CD4-positive, alpha-beta T cell treated with Interleukin-2 at 100 ng/mL for 4 hours (primary cell): ENCODE measurements around the gene MAP3K9.
A peak's percentile ranks its signal among the peaks of the same experiment; 100 is the strongest.
"Not testable (repeated sequence)": the region's sequence is repeated elsewhere in the genome, so short reads cannot be mapped to it uniquely, and the experiment has no call there.

Source experiments
- DNase-seq: peaks from one replicate; pipeline ENCODE4 v3.0.0-alpha.2; 2020; ENCODE audit warnings: low spot score

MAP3K9 gene

DNA sequence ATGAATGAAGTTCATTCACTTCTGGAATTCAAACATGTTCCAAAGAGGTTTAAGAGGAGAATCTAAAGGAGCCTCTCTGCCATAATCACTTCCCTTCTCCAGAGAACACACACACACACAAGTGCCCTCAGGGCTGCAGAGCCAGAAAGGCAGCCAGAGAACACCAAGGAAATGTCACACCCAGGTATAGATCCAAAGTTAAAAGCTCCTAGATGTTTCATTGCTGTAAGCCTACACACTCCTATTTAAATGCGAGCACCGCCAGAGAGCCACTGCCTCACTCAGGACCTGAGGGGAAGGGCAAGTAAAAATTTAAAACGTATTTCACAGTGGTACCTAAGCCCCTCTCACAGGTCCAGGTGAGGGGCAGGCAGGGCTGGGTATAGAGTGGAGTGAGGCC is 85.2 kb downstream of the MAP3K9 start:
- no peak for DNase-seq

DNA sequence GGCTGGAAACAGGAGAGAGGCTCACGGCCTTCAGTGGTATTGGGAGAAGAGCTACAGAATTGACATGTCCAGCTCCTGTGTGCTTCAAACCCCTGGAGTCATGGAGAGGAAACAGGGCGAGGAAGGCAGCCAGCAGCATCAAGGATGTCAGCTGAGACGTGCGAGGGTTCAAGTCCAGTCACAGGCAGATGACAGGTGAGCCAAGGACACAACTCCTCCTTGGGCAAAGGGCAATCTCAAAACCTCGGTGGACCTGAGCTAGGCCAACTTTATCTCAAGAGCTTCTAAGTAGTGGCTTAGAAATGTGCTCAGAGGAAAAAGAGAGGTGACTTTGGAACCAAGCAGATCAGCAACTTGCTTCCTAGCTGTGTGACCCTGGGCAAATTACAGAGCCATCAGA is 86.0 kb downstream of the MAP3K9 start:
- DNase-seq = no peak

DNA sequence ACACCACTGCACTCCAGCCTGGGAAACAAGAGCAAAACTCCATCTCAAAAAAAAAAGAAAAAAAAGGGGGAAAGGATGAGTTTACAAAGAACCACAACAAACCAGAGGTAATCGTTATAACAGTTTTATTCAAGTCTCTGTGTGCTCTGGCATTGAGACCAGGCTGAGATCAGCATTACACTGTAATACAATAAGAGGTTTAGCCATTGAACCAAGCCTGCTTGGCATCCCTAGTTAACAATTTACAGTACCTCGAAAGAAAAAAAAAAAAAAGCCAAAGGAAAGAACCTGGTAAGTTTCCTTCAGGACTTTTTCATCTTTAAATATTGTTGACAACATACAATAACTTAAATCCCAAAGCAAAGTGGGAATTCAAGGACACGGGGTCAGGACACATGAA is 86.9 kb downstream of the MAP3K9 start:
- no peak for DNase-seq

DNA sequence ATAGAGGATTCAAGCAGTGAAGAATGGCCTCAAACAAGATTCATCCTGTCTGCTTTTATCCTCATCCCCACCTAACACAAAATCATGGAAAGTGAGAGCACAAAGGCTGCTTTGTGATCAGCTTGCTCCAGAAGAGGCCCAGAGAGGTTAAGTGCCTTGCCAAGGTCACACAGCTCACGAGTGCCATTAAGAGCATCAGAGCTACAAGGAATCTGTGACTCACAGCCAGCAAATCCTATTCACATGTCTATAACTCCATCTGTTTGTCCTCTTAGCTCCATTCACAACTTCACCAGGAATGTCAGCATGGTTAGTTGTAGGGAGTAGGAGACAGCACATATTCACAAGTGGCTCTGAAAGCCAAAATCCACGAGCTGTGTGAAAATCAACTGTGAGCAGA is 87.8 kb downstream of the MAP3K9 start:
- no peak for DNase-seq

DNA sequence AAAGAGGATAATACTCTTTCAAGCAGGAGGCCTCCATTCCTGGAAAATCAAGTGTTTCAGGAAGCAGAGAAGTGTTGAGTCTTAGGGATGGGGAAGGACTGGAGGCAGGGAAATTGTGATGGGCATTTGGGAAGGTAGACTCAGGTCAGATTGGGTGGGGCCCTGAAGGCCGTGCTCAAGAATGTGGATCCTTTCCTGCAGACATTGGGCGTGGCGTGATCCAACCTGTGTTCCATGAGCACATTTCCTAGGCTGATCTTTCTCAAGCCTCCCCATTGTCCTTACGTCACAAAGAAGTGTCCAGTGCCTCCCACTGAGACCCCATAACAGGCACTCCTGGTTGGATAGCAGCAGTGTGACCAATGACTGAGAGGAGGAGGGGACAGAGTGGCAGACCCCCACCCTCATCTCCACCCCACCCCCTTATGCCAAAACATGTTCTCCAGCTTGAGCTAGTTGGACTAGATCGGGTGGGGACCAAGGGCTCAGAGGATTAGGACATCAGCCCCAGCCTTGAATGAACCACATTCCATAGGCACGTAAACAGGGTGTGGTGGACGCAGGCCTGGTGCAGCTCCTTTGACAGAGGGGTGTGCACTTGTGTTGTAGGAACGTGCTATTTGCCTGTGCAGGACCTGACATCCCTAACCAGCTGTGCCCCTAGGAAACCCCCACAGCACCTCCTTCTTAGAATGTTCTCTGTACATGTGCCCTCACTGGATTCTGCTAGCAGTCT is 90.8 kb downstream of the MAP3K9 start:
- DNase-seq = no peak

DNA sequence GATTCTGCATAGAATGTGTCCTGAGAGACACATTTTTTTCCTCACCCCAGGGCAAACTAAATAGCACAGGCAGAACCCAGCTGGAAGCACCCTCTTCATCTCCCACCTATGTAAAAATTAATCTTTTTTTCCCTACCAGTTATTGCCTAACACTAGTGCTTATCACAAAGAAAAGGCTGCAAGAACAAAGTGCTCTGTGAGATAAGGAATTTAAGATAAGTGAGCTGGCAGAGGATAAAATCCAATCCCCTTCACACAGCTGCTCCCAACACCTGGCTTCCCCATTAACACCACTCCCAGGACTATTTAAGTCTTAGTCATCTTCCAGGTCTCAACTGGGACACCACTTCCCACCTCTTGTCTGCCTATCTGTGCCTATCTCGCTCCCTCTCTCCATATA is 92.4 kb downstream of the MAP3K9 start:
- no peak for DNase-seq

DNA sequence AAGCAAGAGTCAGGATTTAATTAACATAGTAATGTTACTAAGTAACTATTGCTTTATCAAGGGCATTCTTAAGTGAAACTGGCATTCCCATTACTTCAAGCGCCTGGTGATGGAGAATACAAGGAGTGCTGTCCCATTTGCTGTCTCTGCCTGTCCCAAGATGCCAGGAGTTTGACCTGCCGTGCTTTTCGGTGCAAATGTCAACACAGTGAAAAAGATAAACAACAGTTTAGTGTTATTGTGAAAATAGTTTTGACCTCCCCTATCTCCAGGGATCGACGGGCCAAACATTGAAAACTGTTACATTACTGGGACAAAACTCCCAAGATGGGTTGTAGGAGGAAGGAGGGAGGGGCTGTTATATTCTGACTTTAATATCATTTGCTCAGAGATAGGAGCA is 92.8 kb downstream of the MAP3K9 start:
- no peak for DNase-seq

DNA sequence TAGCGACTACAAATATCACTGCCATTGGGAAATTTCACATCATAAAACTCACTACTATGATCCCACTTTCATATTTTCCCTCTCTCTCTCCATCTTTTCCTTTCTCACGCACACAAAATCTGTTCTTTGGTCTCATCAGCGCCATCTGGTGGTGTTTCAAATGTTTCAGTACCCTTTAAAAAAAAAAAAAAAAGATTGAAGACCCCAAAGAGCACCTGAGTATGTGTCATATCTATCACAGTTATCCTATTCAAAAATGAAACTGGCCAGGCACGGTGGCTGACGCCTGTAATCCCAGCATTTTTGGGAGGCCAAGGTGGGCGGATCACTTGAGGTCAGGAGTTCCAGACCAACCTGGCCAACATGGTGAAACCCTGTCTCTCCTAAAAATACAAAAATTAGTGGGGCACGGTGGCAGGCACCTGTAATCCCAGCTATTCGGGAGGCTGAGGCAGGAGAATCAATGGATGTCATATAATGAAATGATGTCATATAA is 95.2 kb downstream of the MAP3K9 start:
- peak; percentile 62 for DNase-seq

DNA sequence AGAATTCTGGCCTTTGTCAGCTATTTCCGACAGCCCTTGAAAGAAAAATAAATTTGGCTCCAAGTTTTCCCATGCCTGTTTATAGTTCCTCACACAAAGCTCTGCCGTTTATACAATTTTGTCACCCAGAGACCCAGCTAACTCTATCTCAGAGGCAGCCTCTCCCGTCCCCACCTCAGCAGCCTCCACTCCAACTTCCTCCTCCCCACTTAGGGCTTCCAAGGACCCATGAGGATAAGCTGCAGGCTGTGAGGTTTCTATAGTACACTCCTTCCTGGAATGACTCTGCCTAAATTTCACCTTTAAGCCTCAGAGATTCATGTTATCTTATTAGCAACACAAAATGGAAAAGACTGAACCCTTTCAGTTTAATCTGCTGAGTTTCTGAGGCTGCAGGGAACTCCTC is 95.8 kb downstream of the MAP3K9 start:
- no peak for DNase-seq

DNA sequence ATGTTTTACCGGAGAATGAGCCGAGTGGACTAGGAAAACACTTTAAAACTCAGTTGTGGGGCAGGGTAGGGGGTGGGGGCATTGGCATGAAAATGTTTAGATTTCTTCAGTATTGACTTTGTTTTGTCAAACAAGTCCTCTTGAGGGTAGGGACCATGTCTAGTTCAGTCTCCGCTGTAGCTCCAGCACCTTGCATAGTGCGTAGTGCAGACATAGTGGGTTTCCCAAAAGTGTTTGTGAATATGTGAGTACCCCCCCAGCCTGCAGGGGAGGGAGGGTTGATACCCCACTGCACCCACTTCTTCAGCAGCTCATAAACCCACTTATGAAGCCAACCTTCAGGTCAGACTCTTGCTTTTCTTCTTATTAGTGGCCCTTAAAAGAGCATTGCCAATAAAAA is 96.2 kb downstream of the MAP3K9 start:
- no peak for DNase-seq

DNA sequence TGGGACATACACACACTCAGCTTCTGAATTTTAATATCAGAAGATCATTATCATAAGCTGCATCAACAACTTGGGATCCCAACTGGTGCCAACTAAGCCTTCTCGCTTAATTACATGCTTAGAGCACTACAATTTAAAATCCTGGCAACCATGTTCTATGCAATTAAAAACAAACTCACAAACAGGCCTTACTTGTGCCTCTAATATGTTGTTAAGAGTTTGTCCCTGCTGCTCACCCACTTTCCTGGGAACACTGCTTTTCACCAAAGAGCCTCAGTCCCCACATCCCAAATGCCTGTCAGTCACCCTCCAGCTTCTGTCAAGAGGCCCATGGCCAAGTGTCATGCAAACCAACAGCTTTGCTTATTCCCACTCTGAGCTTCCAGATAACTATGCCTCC is 97.9 kb downstream of the MAP3K9 start:
- DNase-seq = no peak

DNA sequence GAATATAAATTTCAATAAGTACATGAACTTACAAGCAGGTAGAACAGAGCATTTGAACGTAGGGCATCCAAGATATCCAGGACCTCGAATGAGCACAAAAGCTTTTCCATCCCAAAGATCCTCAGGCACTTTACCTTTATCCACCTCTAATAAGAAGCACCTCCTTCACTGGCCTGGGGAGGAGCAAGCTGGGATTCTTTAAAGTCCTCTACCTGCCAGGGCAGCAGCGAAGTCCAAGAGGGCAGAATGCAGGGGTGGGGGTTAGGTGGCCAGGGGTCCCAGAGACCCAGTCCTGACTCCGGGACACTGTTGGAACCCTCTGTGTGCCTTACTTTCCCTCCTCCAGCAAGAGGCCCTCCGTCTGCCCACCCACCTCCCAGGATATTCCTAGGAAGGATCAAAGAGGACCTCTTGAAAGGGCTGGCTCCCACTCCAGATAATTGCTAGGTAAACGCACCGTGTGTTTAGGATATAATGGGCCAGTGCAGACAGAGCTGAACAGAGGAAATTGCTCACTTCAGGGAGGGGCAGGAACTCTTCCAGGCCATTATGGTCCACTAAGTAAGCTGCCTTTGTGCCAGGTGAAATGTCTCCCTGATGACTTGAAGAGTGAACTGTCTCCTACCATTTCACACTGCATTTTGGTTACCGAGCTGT is 99.5 kb downstream of the MAP3K9 start:
- no peak for DNase-seq

DNA sequence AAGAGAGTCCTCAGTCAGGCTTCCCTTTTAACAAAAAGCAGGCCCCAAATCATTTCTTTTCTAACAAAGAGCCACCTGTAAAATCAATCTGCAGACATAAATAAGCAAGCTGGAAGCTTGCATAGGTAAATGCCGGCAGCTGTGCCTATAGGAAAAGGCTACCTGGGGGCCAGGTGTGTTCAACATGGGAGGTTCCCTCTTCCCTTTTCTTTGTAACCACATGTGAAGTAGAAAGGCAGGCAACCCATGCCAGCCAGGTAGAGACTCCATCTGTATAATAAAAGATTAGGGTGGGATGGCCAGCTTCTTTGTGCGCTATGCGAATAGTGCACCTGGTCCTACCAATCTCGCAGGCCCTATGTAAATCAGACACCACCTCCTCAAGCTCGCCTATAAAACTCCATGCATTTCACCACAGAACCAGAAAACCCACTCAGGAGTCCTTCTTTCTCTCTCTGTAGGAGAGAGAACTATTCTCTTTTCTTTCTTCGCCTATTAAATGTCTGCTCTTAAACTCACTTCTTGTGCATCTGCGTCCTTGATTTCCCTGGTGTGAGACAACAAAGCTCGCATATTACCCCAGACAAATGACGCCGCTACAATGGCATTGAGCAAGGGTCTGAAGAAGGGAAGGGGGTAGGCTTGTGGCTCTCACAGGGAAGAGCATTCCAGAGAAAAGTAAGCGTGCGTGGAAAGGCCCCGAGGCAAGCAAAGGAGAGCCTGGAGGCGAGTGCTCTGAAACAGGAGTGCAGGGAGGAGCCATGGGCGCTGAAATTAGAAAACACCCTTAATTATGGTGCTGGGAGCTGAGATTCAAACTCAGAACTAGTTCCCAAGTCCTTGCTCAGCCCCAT is 100.4 kb downstream of the MAP3K9 start:
- DNase-seq = no peak

DNA sequence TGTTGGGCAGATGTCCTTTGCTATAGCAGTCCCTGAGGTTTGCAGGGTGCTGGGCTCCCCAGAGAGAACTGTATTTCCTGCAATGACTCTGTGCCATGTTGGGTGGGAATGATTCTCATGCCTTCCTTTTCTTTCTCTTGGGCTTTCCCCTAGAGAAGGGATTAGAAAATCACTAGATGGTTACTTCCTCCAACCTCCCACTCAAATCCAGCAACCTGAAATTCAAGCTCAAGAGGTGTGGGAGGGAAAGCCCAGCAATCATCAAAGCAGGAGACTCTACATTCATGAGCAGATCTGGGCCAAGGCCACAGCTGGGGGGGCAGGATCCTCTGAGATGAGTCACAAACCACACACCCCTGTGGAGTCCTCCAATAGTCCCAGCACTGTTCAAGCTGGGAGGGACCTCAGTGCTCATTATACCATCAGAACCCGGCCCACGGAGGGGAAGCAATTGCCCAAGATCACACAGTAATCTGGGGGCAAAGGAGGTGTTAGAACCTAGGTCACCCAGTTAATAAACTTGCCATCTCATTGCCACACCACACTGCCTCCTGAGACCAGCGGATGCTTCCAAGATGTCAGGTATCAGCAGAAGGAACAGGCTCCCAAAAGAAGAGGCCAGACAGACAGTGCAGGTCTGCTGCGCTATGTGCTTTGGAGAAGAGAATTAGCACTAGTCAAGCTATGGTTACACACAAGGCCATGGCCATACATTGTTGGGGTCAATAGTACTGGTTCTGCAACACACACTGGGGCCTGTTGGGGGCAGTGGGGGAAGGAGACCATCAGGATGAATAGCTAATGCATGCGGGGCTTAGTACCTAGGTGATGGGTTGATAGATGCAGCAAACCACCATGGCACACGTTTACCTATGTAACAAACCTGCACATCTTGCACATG is 101.9 kb downstream of the MAP3K9 start:
- DNase-seq = no peak

DNA sequence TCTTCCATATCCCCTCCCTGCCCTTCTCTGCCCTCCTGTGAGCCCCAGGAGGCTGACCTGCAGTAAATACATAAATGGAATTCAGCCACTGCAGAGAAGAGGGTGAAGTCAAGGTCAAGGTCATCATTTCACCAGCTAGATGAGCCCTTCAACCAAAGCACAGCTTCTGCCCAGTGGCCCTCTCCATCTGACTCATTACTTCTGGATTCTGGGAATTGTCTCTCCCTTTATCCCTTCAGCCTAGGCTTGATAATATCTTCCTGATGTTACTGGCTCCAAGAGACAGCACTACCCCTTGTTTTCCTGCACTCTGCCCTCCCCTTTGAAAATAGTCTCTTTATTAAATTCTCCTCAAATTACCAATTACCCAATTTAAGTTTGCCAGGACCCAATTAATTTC is 103.1 kb downstream of the MAP3K9 start:
- DNase-seq = no peak

DNA sequence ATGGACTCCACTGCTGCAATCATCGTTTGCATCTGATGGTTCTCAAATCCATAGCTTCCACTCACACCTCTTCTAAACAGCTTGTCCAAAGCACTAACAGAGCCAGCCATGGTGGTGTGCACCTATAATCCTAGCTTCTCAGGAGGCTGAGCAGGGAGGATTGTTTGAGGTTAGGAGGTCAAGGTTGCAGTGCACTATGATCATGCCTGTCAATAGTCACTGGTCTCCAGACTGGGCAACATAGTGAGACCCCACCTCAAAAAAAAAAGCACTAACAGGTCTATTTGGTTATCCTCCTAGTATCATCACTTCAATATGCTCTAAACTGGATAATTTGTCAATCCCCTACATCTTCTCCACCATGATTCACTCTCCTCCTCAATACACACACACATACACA is 104.4 kb downstream of the MAP3K9 start:
- DNase-seq = no peak

DNA sequence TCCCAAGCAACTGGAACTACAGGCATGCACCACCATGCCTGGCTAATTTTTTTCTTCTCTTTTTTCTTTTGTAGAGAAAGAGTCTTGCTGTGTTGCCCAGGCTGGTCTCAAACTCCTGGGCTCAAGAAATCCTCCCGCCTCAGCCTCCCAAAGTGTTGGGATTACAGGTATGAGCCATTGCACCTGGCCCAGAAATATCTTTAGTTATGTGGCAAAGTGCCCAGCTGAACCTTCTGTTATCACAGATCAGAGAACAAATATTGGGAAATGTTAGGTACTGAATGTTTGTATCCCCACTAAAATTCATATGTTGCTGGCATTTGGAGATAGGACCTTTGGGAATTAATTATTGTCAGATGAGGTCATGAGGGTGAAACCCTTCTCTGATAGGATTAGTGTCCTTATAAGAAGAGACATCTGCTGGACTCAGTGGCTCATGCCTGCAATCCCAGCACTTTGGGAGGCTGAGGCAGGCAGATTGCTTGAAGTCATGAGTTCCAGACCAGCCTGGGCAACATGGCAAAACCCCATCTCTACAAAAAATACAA is 105.6 kb downstream of the MAP3K9 start:
- not testable (repeated sequence) for DNase-seq

DNA sequence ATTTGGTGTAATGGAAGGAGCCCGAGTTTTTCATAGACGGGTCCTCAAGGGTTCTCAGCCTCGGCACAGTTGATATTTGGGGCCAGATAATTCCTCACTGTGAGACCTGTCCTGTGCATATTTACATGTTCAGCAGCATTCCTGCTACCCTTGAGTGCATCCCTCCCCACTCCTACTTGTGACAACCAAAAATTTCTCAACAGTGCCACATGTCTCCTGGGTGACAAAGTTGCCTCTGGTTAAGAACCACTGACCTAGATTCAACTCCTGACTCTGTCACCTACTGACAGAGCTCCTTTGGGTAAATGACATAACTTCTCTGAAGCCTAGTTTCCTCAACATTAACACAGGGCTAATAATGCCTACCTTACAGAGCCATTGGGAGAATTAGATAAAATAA is 107.2 kb downstream of the MAP3K9 start:
- DNase-seq = no peak

DNA sequence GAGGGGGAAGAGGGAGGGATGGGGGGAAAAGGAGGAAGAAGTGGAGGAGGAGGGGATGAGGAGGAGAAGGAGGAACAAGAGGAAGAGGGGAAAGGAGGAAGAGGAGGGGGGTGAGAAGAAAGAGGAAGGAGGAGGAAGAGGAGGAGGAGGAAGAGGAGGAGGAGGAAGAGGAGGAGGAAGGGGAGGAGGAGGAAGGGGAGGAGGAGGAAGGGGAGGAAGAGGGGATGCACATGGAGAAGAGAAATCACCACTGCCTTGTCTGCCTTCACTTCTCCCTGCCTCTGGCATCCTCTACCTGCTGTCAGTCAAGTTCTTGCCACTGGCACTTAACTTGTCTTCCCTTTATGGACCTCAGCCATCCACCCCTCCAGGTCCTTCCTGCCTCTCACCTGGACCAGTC is 107.7 kb downstream of the MAP3K9 start:
- DNase-seq = no peak

DNA sequence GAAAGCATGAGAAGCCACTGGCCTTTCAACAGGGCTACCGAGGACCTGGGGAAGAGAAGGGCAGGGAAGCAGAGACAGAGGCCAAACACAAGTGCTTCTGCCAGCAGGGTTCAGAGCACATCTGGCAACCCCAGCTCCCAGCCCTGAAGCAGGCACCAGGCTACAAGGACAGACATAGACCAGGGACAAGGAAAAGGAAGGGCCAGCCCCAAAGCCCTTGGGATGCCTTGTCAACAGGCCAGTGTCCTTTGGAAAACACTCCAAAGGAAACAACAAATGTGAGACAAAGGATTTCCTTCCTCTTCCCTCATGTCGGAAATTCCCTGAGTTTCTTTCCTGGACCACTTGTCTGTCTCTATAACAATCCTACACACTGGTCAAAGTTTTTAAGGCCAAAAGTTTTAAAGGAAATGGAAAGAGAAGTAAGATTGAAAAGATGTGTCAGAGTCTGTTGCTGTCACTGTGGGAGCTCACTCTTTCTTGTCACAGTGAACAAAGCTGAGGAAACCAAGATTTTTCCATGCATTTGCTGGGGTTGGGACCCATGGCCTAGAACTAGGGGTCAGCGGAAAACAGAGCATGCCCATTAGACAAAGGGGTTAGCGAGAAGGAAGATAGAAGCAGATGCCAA is 108.2 kb downstream of the MAP3K9 start:
- no peak for DNase-seq

DNA sequence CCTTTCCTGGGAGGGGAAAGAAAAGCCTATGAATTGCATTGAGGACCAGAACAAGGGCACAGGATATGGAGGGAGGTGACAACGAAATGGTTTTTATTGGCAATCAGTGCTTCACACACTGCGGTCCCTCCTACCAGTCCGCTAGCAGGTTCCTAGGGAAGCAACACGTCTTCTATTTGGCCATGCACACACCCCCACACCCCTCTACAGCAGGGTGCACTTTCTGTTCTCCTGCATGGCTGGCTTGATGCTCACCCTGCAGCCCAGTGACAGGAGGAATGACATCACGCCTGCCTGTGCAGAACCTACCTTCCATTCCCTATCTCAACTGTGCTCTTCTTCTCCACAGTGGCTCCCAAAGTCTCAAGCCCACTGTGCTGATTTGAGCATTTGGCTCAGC is 109.7 kb downstream of the MAP3K9 start:
- no peak for DNase-seq
